ENCODE measurements around the gene RPL12. TPM values are rescaled to one million over a fixed set of nuclear protein-coding genes. Genes with fewer than 3 reads are reported as not detected.
"Not testable (repeated sequence)": the region's sequence is repeated elsewhere in the genome, so short reads cannot be mapped to it uniquely, and the experiment has no call there.

RPL12 gene
- polyA plus RNA-seq, 6 donors from 2014 or later: 1,582 to 1,976 (median 1,881) TPM

GRCh38 chr9:127489471-127490115 lies 38.4 kb upstream of the RPL12 start:
- Mint-ChIP-seq H3K4me3 (no peak overlapping the region), H3K36me3 (peaks cover 9 to 27% of the 10 kb centered on the region in 2 donors), H3K27me3 (no peaks in the 10 kb centered on the region), H3K27ac (peak overlapping the region in 2 of 6 donors; percentile 6 to 21), H3K9me3 (no peaks in the 10 kb centered on the region), H3K4me1 (no peaks in the 10 kb centered on the region)
- ATAC-seq (ENCODE audit: low read depth in 2 of 2): no peak
- no peak for DNase-seq

- ATAC-seq (ENCODE audit: low read depth in 2 of 2): no peak
- Mint-ChIP-seq H3K9me3 (no peaks in the 10 kb centered on the region), H3K27ac (peak overlapping the region in 1 of 6 donors; percentile 21), H3K4me3 (no peak overlapping the region), H3K4me1 (no peaks in the 10 kb centered on the region), H3K36me3 (peaks cover 9 to 27% of the 10 kb centered on the region in 2 donors), H3K27me3 (no peaks in the 10 kb centered on the region)
- no peak for DNase-seq
Observed at GRCh38 chr9:127488946-127489345, 37.7 kb upstream of the RPL12 start.

- Mint-ChIP-seq H3K4me3 (no peak overlapping the region), H3K27me3 (no peaks in the 10 kb centered on the region), H3K36me3 (peaks cover 15 to 31% of the 10 kb centered on the region in 2 donors), H3K4me1 (no peaks in the 10 kb centered on the region), H3K9me3 (no peaks in the 10 kb centered on the region), H3K27ac (peak overlapping the region in 1 of 6 donors; percentile 57)
- DNase-seq (no peak), ATAC-seq (ENCODE audit: low read depth in 2 of 2) (no peak)
Observed at GRCh38 chr9:127485995-127486394, 34.8 kb upstream of the RPL12 start.

- Mint-ChIP-seq H3K27me3 (no peaks in the 10 kb centered on the region), H3K4me1 (no peaks in the 10 kb centered on the region), H3K4me3 (no peak overlapping the region), H3K36me3 (peaks cover 15 to 16% of the 10 kb centered on the region in 2 donors), H3K27ac (no peak overlapping the region), H3K9me3 (no peaks in the 10 kb centered on the region)
- no peak for ATAC-seq (ENCODE audit: low read depth in 2 of 2)
- no peak for DNase-seq
Observed at GRCh38 chr9:127482662-127483061, 31.5 kb upstream of the RPL12 start.

- Mint-ChIP-seq H3K4me3 (no peak overlapping the region), H3K4me1 (no peaks in the 10 kb centered on the region), H3K9me3 (no peaks in the 10 kb centered on the region), H3K27me3 (no peaks in the 10 kb centered on the region), H3K36me3 (peaks cover 5 to 11% of the 10 kb centered on the region in 2 donors), H3K27ac (no peak overlapping the region)
- DNase-seq (no peak), ATAC-seq (ENCODE audit: low read depth in 2 of 2) (no peak)
Observed at GRCh38 chr9:127479507-127480081, 28.4 kb upstream of the RPL12 start.

- Mint-ChIP-seq H3K27ac (no peak overlapping the region), H3K27me3 (no peaks in the 10 kb centered on the region), H3K9me3 (peaks cover 0 to 2% (median 0%) of the 10 kb centered on the region in 7 donors), H3K4me1 (no peaks in the 10 kb centered on the region), H3K36me3 (peaks cover 14 to 16% of the 10 kb centered on the region in 2 donors), H3K4me3 (no peak overlapping the region)
- DNase-seq: no peak
- ATAC-seq (ENCODE audit: low read depth in 2 of 2): no peak
Observed at GRCh38 chr9:127474592-127474991, 23.4 kb upstream of the RPL12 start.

GRCh38 chr9:127473932-127474331 lies 22.7 kb upstream of the RPL12 start:
- Mint-ChIP-seq H3K36me3 (peaks cover 14 to 16% of the 10 kb centered on the region in 2 donors), H3K4me1 (no peaks in the 10 kb centered on the region), H3K27me3 (no peaks in the 10 kb centered on the region), H3K27ac (peak overlapping the region in 1 of 6 donors; percentile 88), H3K4me3 (no peak overlapping the region), H3K9me3 (peaks cover 0 to 2% (median 0%) of the 10 kb centered on the region in 7 donors)
- ATAC-seq (ENCODE audit: low read depth in 2 of 2): no peak
- DNase-seq: no peak

GRCh38 chr9:127473501-127473900 lies 22.3 kb upstream of the RPL12 start:
- DNase-seq: no peak
- peaks cover 0 to 2% (median 0%) of the 10 kb centered on the region in 7 donors for H3K9me3 Mint-ChIP-seq
- peak overlapping the region in 1 of 6 donors; percentile 30 for H3K27ac Mint-ChIP-seq
- H3K4me1 Mint-ChIP-seq: no peaks in the 10 kb centered on the region
- H3K4me3 Mint-ChIP-seq: no peak overlapping the region
- ATAC-seq (ENCODE audit: low read depth in 2 of 2): no peak
- H3K27me3 Mint-ChIP-seq: no peaks in the 10 kb centered on the region
- H3K36me3 Mint-ChIP-seq: peaks cover 13 to 16% of the 10 kb centered on the region in 2 donors

- no peaks in the 10 kb centered on the region for H3K27me3 Mint-ChIP-seq
- no peak for ATAC-seq (ENCODE audit: low read depth in 2 of 2)
- no peak overlapping the region for H3K4me3 Mint-ChIP-seq
- H3K9me3 Mint-ChIP-seq: peaks cover 0 to 2% (median 0%) of the 10 kb centered on the region in 7 donors
- H3K27ac Mint-ChIP-seq: peak overlapping the region in 1 of 6 donors; percentile 54
- peaks cover 0 to 2% (median 0%) of the 10 kb centered on the region in 3 donors for H3K4me1 Mint-ChIP-seq
- H3K36me3 Mint-ChIP-seq: peaks cover 8 to 23% of the 10 kb centered on the region in 2 donors
- no peak for DNase-seq
Observed at GRCh38 chr9:127470662-127471061, 19.5 kb upstream of the RPL12 start.

- Mint-ChIP-seq H3K27me3 (no peaks in the 10 kb centered on the region), H3K27ac (peak overlapping the region in 2 of 6 donors; percentile 15 to 76), H3K9me3 (no peaks in the 10 kb centered on the region), H3K36me3 (peaks cover under 1 to 11% of the 10 kb centered on the region in 2 donors), H3K4me3 (no peak overlapping the region), H3K4me1 (peaks cover 0 to 2% (median 0%) of the 10 kb centered on the region in 3 donors)
- DNase-seq (no peak), ATAC-seq (ENCODE audit: low read depth in 2 of 2) (no peak)
Observed at GRCh38 chr9:127467621-127468020, 16.4 kb upstream of the RPL12 start.

- H3K4me3 Mint-ChIP-seq; H3K4me1 Mint-ChIP-seq; H3K9me3 Mint-ChIP-seq; H3K27ac Mint-ChIP-seq; H3K27me3 Mint-ChIP-seq; ATAC-seq (ENCODE audit: low read depth in 2 of 2); DNase-seq: not testable (repeated sequence)
- H3K36me3 Mint-ChIP-seq: peaks cover 0 to 22% of the 10 kb centered on the region in 2 donors
Observed at GRCh38 chr9:127466407-127466917, 15.3 kb upstream of the RPL12 start.

- Mint-ChIP-seq H3K4me3 (no peak overlapping the region), H3K36me3 (peaks cover 0 to 23% of the 10 kb centered on the region in 2 donors), H3K27me3 (no peaks in the 10 kb centered on the region), H3K4me1 (peaks cover 0 to 4% (median 2%) of the 10 kb centered on the region in 3 donors), H3K27ac (no peak overlapping the region), H3K9me3 (no peaks in the 10 kb centered on the region)
- no peak for DNase-seq
- no peak for ATAC-seq (ENCODE audit: low read depth in 2 of 2)
Observed at GRCh38 chr9:127463911-127464310, 12.7 kb upstream of the RPL12 start.

GRCh38 chr9:127463382-127463781 lies 12.2 kb upstream of the RPL12 start:
- H3K27ac Mint-ChIP-seq: no peak overlapping the region
- no peak for DNase-seq
- H3K9me3 Mint-ChIP-seq: no peaks in the 10 kb centered on the region
- H3K4me1 Mint-ChIP-seq: peaks cover 0 to 4% (median 2%) of the 10 kb centered on the region in 3 donors
- ATAC-seq (ENCODE audit: low read depth in 2 of 2): no peak
- H3K4me3 Mint-ChIP-seq: no peak overlapping the region
- no peaks in the 10 kb centered on the region for H3K27me3 Mint-ChIP-seq
- peaks cover 0 to 23% of the 10 kb centered on the region in 2 donors for H3K36me3 Mint-ChIP-seq

- ATAC-seq (ENCODE audit: low read depth in 2 of 2) (no peak), DNase-seq (no peak)
- Mint-ChIP-seq H3K9me3 (no peaks in the 10 kb centered on the region), H3K36me3 (peaks cover 0 to 22% of the 10 kb centered on the region in 2 donors), H3K4me3 (no peak overlapping the region), H3K27ac (no peak overlapping the region), H3K27me3 (no peaks in the 10 kb centered on the region), H3K4me1 (peaks cover 9 to 15% (median 10%) of the 10 kb centered on the region in 3 donors)
Observed at GRCh38 chr9:127458921-127459320, 7.7 kb upstream of the RPL12 start.

Measured in naive B cell (primary cell).